ENCODE results near the gene TCOF1.

Gene TCOF1, protein sequence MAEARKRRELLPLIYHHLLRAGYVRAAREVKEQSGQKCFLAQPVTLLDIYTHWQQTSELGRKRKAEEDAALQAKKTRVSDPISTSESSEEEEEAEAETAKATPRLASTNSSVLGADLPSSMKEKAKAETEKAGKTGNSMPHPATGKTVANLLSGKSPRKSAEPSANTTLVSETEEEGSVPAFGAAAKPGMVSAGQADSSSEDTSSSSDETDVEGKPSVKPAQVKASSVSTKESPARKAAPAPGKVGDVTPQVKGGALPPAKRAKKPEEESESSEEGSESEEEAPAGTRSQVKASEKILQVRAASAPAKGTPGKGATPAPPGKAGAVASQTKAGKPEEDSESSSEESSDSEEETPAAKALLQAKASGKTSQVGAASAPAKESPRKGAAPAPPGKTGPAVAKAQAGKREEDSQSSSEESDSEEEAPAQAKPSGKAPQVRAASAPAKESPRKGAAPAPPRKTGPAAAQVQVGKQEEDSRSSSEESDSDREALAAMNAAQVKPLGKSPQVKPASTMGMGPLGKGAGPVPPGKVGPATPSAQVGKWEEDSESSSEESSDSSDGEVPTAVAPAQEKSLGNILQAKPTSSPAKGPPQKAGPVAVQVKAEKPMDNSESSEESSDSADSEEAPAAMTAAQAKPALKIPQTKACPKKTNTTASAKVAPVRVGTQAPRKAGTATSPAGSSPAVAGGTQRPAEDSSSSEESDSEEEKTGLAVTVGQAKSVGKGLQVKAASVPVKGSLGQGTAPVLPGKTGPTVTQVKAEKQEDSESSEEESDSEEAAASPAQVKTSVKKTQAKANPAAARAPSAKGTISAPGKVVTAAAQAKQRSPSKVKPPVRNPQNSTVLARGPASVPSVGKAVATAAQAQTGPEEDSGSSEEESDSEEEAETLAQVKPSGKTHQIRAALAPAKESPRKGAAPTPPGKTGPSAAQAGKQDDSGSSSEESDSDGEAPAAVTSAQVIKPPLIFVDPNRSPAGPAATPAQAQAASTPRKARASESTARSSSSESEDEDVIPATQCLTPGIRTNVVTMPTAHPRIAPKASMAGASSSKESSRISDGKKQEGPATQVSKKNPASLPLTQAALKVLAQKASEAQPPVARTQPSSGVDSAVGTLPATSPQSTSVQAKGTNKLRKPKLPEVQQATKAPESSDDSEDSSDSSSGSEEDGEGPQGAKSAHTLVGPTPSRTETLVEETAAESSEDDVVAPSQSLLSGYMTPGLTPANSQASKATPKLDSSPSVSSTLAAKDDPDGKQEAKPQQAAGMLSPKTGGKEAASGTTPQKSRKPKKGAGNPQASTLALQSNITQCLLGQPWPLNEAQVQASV (N-terminal part only)

DNA sequence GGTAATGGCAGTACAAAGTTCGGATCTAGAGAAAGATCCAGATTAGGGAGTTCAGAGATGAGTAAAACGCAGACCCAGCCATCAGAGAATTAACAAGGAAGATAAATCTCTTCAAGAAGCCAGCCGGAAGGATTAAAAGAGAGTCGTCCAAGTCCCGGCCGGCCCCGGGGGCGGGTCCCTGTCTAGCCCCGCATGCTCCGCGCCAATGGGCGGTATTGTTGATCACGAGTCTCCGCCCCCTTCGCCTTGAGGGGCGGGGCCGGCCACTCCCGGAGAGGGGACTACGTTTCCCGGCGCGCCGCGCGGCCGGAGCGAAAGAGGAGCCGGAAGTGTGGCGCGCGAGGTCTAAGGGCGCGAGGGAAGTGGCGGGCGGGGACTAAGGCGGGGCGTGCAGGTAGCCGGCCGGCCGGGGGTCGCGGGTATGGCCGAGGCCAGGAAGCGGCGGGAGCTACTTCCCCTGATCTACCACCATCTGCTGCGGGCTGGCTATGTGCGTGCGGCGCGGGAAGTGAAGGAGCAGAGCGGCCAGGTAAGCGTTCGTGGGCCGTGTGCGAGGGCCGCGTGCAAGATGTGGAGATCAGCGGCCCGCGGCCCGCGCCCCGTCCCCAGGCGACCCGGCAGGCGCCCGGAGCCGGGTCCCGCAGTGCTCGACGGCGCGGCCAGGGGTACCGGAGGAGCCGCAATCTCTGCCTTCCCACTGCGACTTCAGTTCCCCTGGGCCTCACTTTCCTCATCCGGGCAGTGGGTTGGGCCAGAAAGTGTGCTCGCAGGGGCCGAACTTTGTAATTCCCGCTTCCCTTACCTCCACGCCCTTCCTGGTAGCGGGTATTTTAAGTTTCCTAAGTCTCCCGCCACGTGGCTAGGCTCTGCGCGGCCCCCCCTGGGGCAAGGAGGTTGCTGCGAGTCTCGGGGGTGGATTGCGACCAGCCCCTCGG lies at the start of gene TCOF1:
Gene TCOF1 (plus strand): TSS at position 372 of the 935 bp plus-strand sequence. CDS start 50 bp downstream, at position 422.
- H3K27ac ChIP-seq = peak within 1 kb of the TSS; percentile 60 to 96 (median 90); a peak in 21 of 22 replicates
- H4K20me1 ChIP-seq = peaks cover 0 to 46% (median 38%) of the 10 kb centered on the region in 11 experiments; a peak in 18 of 22 replicates
- H3K4me2 ChIP-seq = peak within 1 kb of the TSS; percentile 84 to 97 (median 92)
- H3K36me3 ChIP-seq = peaks cover 21 to 39% (median 37%) of the 10 kb centered on the region in 11 experiments
- peak within 1 kb of the TSS; percentile 86 to 97 (median 91) for H3K9ac ChIP-seq
- H3K4me1 ChIP-seq = peaks cover 21 to 47% (median 34%) of the 10 kb centered on the region in 10 experiments
- no peaks in the 10 kb centered on the region for H3K9me3 ChIP-seq (replicated peaks in 1 of 11)
- no peaks in the 10 kb centered on the region for H3K27me3 ChIP-seq
- no peak for TF ChIP-seq Cebpa-rat (IDR thresholded peaks at IDR 0.05)
- H3K4me3 ChIP-seq = peak within 1 kb of the TSS; percentile 86 to 100 (median 95)

GRCh38 chr5:150309101-150309885 lies 48.2 kb upstream of the TCOF1 start:
- no peaks in the 10 kb centered on the region for H3K36me3 ChIP-seq
- no peak overlapping the region for H3K27ac ChIP-seq
- H4K20me1 ChIP-seq = no peaks in the 10 kb centered on the region
- 0 out of 22 replicates have a peak overlapping the region, but pooled peaks of 1 of the 11 experiments have one; percentile 3 for H3K9ac ChIP-seq
- H3K4me2 ChIP-seq = peak overlapping the region in 8 of 11 experiments; percentile 23 to 59 (median 50); a peak in 16 of 22 replicates
- H3K27me3 ChIP-seq = peaks cover 0 to 1% (median 0%) of the 10 kb centered on the region in 11 experiments; a peak in 1 of 22 replicates
- TF ChIP-seq Cebpa-rat (IDR thresholded peaks at IDR 0.05) = no peak
- H3K4me1 ChIP-seq = peaks cover 11 to 33% (median 25%) of the 10 kb centered on the region in 10 experiments; a peak in 19 of 20 replicates
- H3K4me3 ChIP-seq = no peak overlapping the region
- no peaks in the 10 kb centered on the region for H3K9me3 ChIP-seq (replicated peaks in 1 of 11)

- Histone ChIP-seq H3K4me1 (peaks cover 11 to 39% (median 28%) of the 10 kb centered on the region in 10 experiments; a peak in 19 of 20 replicates), H3K36me3 (no peaks in the 10 kb centered on the region), H3K27me3 (no peaks in the 10 kb centered on the region), H3K4me3 (no peak overlapping the region), H3K27ac (no peak overlapping the region), H3K9me3 (replicated peaks in 1 of 11) (no peaks in the 10 kb centered on the region), H3K9ac (no peak overlapping the region), H3K4me2 (peak overlapping the region in 8 of 11 experiments; percentile 23 to 59 (median 50); a peak in 16 of 22 replicates), H4K20me1 (no peaks in the 10 kb centered on the region)
- no peak for TF ChIP-seq Cebpa-rat (IDR thresholded peaks at IDR 0.05)
Measured at GRCh38 chr5:150309886-150310239, 47.6 kb upstream of the TCOF1 start.

GRCh38 chr5:150310246-150310645 lies 47.3 kb upstream of the TCOF1 start:
- no peak for TF ChIP-seq Cebpa-rat (IDR thresholded peaks at IDR 0.05)
- Histone ChIP-seq H3K9ac (no peak overlapping the region), H3K4me3 (no peak overlapping the region), H3K27ac (no peak overlapping the region), H3K36me3 (no peaks in the 10 kb centered on the region), H3K9me3 (replicated peaks in 1 of 11) (no peaks in the 10 kb centered on the region), H3K27me3 (no peaks in the 10 kb centered on the region), H4K20me1 (no peaks in the 10 kb centered on the region), H3K4me2 (peak overlapping the region in 8 of 11 experiments; percentile 23 to 59 (median 50); a peak in 14 of 22 replicates), H3K4me1 (peaks cover 11 to 39% (median 28%) of the 10 kb centered on the region in 10 experiments; a peak in 19 of 20 replicates)

DNA sequence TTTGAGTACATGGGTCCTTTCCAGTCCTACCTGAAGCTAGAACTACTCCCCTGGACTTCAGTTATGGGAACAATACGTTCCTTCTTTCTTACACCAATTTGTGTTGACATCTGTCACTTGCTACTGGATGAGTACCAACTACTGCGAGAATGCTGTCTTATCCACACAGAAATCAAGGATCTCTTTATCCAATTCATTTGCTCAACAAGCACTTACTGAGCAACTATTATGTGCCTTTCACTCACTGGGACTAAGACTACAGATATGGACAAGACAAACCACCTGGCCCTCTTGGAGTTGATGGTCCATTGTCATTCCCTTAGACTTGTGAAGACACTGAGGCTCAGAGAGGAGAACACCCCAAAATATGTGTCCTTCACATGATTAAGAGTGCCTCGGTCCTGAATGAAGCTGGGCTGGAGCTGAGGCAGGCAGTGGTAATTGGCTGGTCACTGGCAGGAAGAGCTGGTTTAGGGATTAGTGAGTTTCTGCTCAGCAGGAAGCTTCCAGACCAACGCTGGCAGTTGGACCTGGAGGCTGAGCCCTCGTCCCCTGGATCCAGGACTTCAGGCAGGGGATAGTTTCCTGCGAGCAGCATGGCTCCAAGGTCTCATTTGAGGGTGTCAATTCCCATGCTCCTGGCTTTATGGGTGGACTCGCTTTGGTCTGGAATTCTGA lies 46.3 kb upstream of the TCOF1 start:
- H3K9ac ChIP-seq = no peak overlapping the region
- H3K36me3 ChIP-seq = no peaks in the 10 kb centered on the region
- no peak overlapping the region for H3K27ac ChIP-seq
- TF ChIP-seq Cebpa-rat (IDR thresholded peaks at IDR 0.05) = no peak
- H4K20me1 ChIP-seq = no peaks in the 10 kb centered on the region
- H3K9me3 ChIP-seq (replicated peaks in 1 of 11) = no peaks in the 10 kb centered on the region
- H3K4me1 ChIP-seq = peaks cover 8 to 34% (median 26%) of the 10 kb centered on the region in 10 experiments; a peak in 18 of 20 replicates
- H3K27me3 ChIP-seq = no peaks in the 10 kb centered on the region
- H3K4me3 ChIP-seq = no peak overlapping the region
- no peak overlapping the region for H3K4me2 ChIP-seq

DNA sequence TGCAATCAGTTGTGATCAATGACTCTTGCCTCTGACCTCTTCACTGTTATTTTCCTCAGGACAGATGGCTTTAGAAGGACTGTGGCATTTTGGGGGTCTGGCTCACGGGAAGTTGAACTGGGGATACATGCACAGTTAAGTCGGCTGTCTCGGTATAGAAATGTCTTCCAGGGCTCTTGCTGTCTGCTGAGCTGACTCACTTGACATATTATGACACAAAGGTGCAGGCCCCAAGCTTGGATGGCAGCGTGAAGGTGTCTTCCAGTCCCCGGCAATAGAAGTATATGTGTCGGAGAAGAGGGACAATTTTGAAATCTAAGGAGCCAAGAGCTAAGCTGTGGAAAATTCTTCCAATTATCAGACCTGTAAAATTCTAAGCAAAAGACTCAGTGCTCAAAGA lies 45.0 kb upstream of the TCOF1 start:
- Histone ChIP-seq H3K36me3 (no peaks in the 10 kb centered on the region), H3K9ac (no peak overlapping the region), H3K27me3 (no peaks in the 10 kb centered on the region), H3K27ac (no peak overlapping the region), H3K9me3 (replicated peaks in 1 of 11) (no peaks in the 10 kb centered on the region), H4K20me1 (no peaks in the 10 kb centered on the region), H3K4me3 (no peak overlapping the region), H3K4me1 (peaks cover 8 to 43% (median 32%) of the 10 kb centered on the region in 10 experiments; a peak in 19 of 20 replicates), H3K4me2 (no peak overlapping the region)
- TF ChIP-seq Cebpa-rat (IDR thresholded peaks at IDR 0.05) = no peak
